ENCODE measurements around the gene ALK.

Gene ALK

DNA sequence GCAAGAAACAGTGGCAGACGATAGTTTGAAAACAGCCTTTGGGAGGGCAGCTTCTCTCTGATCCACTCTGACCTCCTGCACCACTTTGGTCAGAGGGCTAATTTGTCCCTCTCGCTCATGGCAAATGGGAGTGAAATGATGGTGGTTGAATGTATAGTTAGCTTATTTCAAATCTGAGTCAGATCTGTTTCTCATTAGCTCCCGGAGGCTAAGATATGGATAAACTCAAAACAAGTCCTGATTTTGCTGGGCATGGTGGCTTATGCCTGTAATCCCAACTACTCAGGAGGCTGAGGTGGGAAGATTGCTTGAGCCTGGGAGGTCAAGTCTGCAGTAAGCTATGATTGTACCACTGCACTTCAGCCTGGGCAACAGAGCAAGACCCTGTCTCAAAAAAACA is 145.0 kb downstream of the ALK start:
- no peak overlapping the region for H3K4me2 ChIP-seq (ENCODE audit: low read depth, low read length)
- no peaks in the 10 kb centered on the region for H3K79me2 ChIP-seq (ENCODE audit: low read length)
- TF ChIP-seq, protein P1, sequence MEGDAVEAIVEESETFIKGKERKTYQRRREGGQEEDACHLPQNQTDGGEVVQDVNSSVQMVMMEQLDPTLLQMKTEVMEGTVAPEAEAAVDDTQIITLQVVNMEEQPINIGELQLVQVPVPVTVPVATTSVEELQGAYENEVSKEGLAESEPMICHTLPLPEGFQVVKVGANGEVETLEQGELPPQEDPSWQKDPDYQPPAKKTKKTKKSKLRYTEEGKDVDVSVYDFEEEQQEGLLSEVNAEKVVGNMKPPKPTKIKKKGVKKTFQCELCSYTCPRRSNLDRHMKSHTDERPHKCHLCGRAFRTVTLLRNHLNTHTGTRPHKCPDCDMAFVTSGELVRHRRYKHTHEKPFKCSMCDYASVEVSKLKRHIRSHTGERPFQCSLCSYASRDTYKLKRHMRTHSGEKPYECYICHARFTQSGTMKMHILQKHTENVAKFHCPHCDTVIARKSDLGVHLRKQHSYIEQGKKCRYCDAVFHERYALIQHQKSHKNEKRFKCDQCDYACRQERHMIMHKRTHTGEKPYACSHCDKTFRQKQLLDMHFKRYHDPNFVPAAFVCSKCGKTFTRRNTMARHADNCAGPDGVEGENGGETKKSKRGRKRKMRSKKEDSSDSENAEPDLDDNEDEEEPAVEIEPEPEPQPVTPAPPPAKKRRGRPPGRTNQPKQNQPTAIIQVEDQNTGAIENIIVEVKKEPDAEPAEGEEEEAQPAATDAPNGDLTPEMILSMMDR (IDR thresholded peaks at IDR 0.05; ENCODE audit: low read length), result no peak
- no peak for TF ChIP-seq EZH2 (optimal IDR thresholded peaks at IDR 0.05; ENCODE audit: low read depth, low read length)
- no peak for TF ChIP-seq EZH2phosphoT487 (IDR thresholded peaks at IDR 0.05; ENCODE audit: low read length)
- H3K9me3 ChIP-seq (replicated peaks; ENCODE audit: insufficient read depth, low read length), result no peaks in the 10 kb centered on the region; the same call in 1 of the 2 replicates
- no peaks in the 10 kb centered on the region for H3K4me1 ChIP-seq (ENCODE audit: low read length)
- H3K27me3 ChIP-seq (replicated peaks; ENCODE audit: insufficient read depth, low read length), result no peaks in the 10 kb centered on the region
- H3K9ac ChIP-seq (ENCODE audit: low read length), result no peak overlapping the region
- H3K36me3 ChIP-seq (replicated peaks; ENCODE audit: insufficient read depth, low read length), result no peaks in the 10 kb centered on the region
- H4K20me1 ChIP-seq (ENCODE audit: insufficient read depth, low read length), result no peaks in the 10 kb centered on the region
- no peak overlapping the region for H2AFZ ChIP-seq (ENCODE audit: low read length)
- no peak for DNase-seq
- no peak overlapping the region for H3K27ac ChIP-seq (ENCODE audit: low read length)
- no peaks in the 10 kb centered on the region for H3K9me2 ChIP-seq (replicated peaks; ENCODE audit: insufficient read depth, low read length)
- H3K4me3 ChIP-seq (ENCODE audit: low read length), result no peak overlapping the region
- H3F3A ChIP-seq (ENCODE audit: insufficient read depth, low read length), result no peaks in the 10 kb centered on the region

DNA sequence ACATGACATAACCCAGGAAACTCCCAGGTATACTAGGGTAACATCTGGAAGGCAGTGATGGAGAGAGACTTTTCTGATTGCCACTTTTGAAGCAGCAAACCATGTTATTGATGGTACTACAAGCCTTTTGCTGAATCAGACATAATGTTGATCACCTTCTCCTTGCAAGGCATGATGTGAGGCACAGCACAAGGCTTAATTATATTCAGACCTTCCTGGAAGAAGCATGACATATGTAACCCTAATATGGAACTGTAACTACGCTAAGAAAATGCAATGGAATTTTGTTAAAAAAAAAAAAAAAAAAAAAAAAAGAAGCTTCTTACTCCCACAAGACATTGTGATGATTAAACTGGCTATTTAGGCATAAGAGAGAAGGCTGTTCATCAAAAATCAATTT is 145.4 kb downstream of the ALK start:
- Histone ChIP-seq H4K20me1 (ENCODE audit: insufficient read depth, low read length) (no peaks in the 10 kb centered on the region), H3K4me2 (ENCODE audit: low read depth, low read length) (no peak overlapping the region), H3K27ac (ENCODE audit: low read length) (no peak overlapping the region), H3K4me1 (ENCODE audit: low read length) (no peaks in the 10 kb centered on the region), H2AFZ (ENCODE audit: low read length) (no peak overlapping the region), H3K79me2 (ENCODE audit: low read length) (no peaks in the 10 kb centered on the region), H3K9me2 (replicated peaks; ENCODE audit: insufficient read depth, low read length) (no peaks in the 10 kb centered on the region), H3K9me3 (replicated peaks; ENCODE audit: insufficient read depth, low read length) (no peaks in the 10 kb centered on the region; the same call in 1 of the 2 replicates), H3K36me3 (replicated peaks; ENCODE audit: insufficient read depth, low read length) (no peaks in the 10 kb centered on the region), H3K4me3 (ENCODE audit: low read length) (no peak overlapping the region), H3K9ac (ENCODE audit: low read length) (no peak overlapping the region), H3K27me3 (replicated peaks; ENCODE audit: insufficient read depth, low read length) (no peaks in the 10 kb centered on the region), H3F3A (ENCODE audit: insufficient read depth, low read length) (no peaks in the 10 kb centered on the region)
- TF ChIP-seq, protein P1 (IDR thresholded peaks at IDR 0.05; ENCODE audit: low read length), result no peak
- no peak for TF ChIP-seq EZH2phosphoT487 (IDR thresholded peaks at IDR 0.05; ENCODE audit: low read length)
- TF ChIP-seq EZH2 (optimal IDR thresholded peaks at IDR 0.05; ENCODE audit: low read depth, low read length), result no peak
- no peak for DNase-seq

DNA sequence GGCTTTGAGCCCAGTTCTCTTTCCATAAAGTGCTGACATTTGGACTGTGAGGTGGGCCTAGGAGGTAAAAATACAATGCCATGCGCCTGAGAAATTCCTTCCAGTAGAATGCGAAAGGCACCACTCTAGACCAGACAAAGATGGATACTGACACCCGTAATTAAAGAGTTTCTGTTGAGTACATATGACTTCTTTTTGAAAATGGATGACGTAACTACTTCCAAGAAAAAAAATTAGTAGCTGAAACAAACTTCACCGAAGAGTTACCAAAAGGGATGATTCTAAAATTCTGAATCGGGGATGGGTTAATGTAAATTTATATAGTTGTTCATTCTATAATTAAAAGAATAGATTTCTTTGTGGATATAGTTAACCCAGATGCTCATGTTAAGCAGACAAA is 146.8 kb downstream of the ALK start:
- DNase-seq, result no peak
- Histone ChIP-seq H3K9me2 (replicated peaks; ENCODE audit: insufficient read depth, low read length) (no peaks in the 10 kb centered on the region), H3K4me3 (ENCODE audit: low read length) (no peak overlapping the region), H4K20me1 (ENCODE audit: insufficient read depth, low read length) (no peaks in the 10 kb centered on the region), H3K36me3 (replicated peaks; ENCODE audit: insufficient read depth, low read length) (no peaks in the 10 kb centered on the region), H3K79me2 (ENCODE audit: low read length) (no peaks in the 10 kb centered on the region), H3K4me2 (ENCODE audit: low read depth, low read length) (no peak overlapping the region), H3K4me1 (ENCODE audit: low read length) (no peaks in the 10 kb centered on the region), H3K27me3 (replicated peaks; ENCODE audit: insufficient read depth, low read length) (no peaks in the 10 kb centered on the region), H3K27ac (ENCODE audit: low read length) (no peak overlapping the region), H2AFZ (ENCODE audit: low read length) (no peak overlapping the region), H3F3A (ENCODE audit: insufficient read depth, low read length) (no peaks in the 10 kb centered on the region), H3K9ac (ENCODE audit: low read length) (no peak overlapping the region), H3K9me3 (replicated peaks; ENCODE audit: insufficient read depth, low read length) (no peaks in the 10 kb centered on the region)
- TF ChIP-seq EZH2phosphoT487 (IDR thresholded peaks at IDR 0.05; ENCODE audit: low read length) (no peak), EZH2 (optimal IDR thresholded peaks at IDR 0.05; ENCODE audit: low read depth, low read length) (no peak)
- TF ChIP-seq, protein P1 (IDR thresholded peaks at IDR 0.05; ENCODE audit: low read length), result no peak
